ENCODE results near the gene USP34. TPM values are rescaled to one million over a fixed set of nuclear protein-coding genes. Genes with fewer than 3 reads are reported as not detected.
"Not testable (repeated sequence)": the region's sequence is repeated elsewhere in the genome, so short reads cannot be mapped to it uniquely, and the experiment has no call there.

Gene USP34
- total RNA-seq, 1 experiment from 2014 or later: 34.4 TPM

DNA sequence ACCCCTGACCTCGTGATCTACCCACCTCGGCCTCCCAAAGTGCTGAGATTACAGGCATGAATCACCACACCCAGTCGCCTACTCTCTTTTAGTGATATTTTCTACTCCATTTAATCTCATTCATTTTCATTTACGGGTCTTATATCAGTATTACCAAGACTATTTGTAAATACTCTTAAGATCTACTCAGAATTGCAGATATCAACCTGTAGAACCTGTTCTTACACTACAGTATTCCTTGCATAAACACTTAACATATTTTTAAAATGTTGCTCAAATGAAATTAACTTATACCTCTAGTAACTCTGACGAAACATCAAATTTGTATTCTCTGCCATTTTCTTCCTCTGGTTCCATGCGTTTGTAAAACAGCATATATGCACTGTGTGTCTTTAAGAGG lies 229.6 kb downstream of the USP34 start:
- DNase-seq (ENCODE audit: low read depth): no peak
- in situ Hi-C loops (cut with HindIII; ENCODE audit: low pct_unique_long_range_greater_than_20kb, low sequenced_read_pairs): no loop called here

DNA sequence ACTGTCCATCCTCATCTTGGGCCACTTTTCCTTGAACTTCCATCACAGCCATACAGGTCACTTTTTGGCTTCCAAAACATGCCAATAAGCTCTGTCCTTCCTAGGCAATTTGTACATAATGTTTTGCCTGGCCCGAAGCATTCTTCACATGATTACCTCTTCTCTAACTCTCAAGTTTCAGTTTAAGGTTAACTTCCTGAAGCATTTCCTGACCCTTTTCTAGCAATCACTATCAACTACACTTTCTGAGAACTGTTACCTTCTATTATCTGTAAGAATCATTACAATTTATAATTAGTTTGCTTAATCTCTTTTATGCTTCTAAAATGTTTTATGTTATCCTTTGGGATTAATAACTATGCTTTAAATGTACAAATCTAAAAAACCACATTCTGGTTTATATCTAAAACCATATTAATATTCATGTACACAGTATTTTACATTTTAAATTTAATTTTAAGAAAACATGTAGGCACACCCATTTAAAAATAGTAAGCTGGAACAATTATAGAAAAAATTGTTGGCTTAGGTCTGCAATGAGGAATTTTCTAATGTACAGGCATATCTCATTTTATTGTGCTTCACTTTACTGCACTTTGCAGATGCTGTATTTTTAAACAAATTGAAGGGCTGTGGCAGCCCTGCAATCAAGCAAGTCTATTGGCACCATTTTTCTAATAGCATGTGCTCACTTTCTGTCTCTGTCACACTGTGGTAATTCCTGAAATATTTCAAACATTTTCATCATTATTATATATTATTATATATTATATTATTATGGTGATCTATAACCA lies 232.5 kb downstream of the USP34 start:
- in situ Hi-C loops (cut with HindIII; ENCODE audit: low pct_unique_long_range_greater_than_20kb, low sequenced_read_pairs): no loop called here
- no peak for DNase-seq (ENCODE audit: low read depth)

DNA sequence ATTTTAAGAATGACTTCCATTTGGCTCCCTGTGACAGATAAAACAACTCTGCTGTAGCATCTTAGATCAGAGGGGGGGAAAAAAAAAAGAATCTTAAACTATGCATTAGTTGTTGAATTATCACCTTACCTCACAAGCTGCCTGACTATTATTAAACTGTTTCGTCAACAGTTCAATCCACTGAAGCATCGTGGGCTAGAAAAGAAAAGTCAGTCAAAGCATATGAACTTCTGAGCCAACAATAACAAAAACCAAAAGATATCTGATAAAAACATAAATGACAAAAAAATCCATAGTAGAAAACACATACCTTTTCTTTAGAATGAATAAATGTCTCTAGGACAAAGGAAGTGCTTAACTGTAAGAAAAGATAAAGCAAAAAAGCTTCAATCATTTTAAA lies 235.2 kb downstream of the USP34 start:
- in situ Hi-C loops (cut with HindIII; ENCODE audit: low pct_unique_long_range_greater_than_20kb, low sequenced_read_pairs): no loop called here
- DNase-seq (ENCODE audit: low read depth): no peak

DNA sequence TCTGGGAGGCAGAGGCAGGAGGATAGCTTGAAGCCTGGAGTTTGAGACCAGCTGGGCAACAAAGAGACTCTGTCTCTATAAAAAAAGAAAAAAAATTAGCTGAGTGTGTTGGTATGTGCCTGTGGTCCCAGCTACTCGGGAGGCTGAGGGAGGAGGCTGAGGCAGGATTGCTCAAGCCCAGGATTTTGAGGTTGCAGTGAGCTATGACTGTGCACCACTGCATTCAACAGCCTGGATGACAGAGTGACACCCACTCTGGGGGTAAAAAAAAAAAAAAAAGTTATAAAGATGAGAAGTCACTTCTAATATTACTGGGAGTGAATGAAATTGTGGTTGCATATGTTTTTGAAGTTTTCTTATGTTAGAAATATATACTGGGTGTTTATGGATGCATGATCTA lies 237.3 kb downstream of the USP34 start:
- DNase-seq (ENCODE audit: low read depth): no peak
- in situ Hi-C loops (cut with HindIII; ENCODE audit: low pct_unique_long_range_greater_than_20kb, low sequenced_read_pairs): no loop called here

GRCh38 chr2:61229936-61230335 lies 241.0 kb downstream of the USP34 start:
- in situ Hi-C loops (cut with HindIII; ENCODE audit: low pct_unique_long_range_greater_than_20kb, low sequenced_read_pairs): no loop called here
- DNase-seq (ENCODE audit: low read depth): no peak

GRCh38 chr2:61222567-61222966 lies 248.3 kb downstream of the USP34 start:
- in situ Hi-C loops (cut with HindIII; ENCODE audit: low pct_unique_long_range_greater_than_20kb, low sequenced_read_pairs): no loop called here
- no peak for DNase-seq (ENCODE audit: low read depth)

- in situ Hi-C loops (cut with HindIII; ENCODE audit: low pct_unique_long_range_greater_than_20kb, low sequenced_read_pairs): no loop called here
- no peak for DNase-seq (ENCODE audit: low read depth)
These were observed 249.1 kb downstream of the USP34 start for GRCh38 chr2:61221819-61222218.

DNA sequence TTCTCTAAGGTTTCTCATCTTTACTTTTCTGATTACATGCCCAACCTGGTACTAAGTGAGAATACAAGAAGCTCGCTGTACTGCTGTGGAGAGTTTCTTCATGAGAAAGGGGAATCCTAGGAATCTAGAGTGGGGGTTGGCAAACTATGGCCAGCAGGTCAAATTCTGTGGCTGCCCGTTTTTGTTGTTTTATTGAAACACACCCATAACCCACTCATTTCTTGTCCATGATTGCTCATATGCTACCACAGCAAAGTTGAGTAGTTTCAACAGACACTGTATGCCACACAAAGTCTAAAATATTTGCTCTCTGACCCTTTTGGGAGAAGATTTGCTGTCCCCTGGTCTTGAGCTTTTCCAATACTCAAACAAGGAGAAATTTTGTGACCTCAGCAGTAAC lies 250.1 kb downstream of the USP34 start:
- in situ Hi-C loops (cut with HindIII; ENCODE audit: low pct_unique_long_range_greater_than_20kb, low sequenced_read_pairs): no loop called here
- no peak for DNase-seq (ENCODE audit: low read depth)

DNA sequence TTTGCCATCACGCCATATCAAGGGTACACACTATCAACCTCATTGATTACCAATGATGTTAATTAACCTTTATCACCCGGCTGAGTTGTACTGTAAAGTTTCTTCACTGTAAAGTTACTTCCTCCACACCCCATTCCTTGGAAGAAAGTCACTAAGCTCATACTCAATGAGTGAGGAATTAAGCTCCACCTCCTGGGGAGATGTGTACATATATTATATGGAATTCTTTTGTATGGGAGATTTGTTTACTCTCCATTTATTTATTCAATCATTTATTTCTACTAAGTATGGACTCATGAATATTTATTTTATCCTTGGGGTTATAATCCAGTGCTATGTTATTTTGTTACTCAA lies 252.1 kb downstream of the USP34 start:
- DNase-seq (ENCODE audit: low read depth): no peak
- in situ Hi-C loops (cut with HindIII; ENCODE audit: low pct_unique_long_range_greater_than_20kb, low sequenced_read_pairs): no loop called here

GRCh38 chr2:61218076-61218816 lies 252.6 kb downstream of the USP34 start:
- in situ Hi-C loops (cut with HindIII; ENCODE audit: low pct_unique_long_range_greater_than_20kb, low sequenced_read_pairs): no loop called here
- DNase-seq (ENCODE audit: low read depth): no peak

DNA sequence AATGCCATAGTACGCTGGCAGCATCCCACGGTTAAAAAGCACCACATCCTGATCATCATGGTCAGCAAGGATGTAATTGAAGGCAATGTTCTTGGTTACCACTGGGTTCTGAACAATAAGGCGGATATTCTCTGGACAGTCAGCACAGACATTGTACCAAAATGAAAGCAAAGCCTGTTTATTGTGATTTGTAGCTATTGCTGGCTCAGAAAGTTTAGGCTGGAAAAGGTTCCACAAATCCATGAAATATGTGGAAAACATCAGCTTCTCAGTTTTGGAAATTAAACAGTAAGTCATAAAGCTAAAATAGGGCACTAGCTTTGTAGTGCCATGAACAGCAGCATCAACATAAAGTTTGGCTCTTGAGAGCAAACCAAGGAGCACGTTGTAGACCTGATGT lies 256.7 kb downstream of the USP34 start:
- no peak for DNase-seq (ENCODE audit: low read depth)
- in situ Hi-C loops (cut with HindIII; ENCODE audit: low pct_unique_long_range_greater_than_20kb, low sequenced_read_pairs): no loop called here

DNA sequence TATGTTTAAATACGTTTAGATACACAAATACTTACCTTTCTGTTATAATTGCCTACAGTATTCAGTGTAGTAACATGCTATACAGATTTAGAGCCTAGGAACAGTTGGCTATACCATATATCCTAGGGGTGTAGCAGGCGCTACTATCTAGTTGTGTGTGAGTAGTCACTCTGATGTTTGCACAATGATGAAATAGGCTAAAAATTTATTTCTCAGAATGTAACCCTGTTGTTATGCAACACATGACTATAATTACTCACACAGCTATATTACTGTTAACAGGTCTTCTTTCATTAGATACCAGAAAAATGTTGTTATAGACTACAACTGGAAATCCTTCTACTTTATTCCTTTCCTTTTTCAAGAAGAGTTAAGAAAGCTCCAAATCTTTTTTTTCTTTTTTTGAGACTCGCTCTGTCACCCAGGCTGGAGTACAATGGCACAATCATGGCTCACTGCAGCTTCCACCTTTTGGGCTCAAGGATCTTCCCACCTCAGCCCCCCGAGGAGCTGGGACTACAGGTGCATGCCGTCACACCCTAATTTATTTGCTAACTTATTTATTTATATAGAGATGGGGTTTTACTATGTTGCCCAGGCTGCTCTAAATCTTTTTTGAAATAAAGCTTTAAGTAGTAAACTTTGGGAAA lies 260.4 kb downstream of the USP34 start:
- DNase-seq (ENCODE audit: low read depth): no peak
- in situ Hi-C loops (cut with HindIII; ENCODE audit: low pct_unique_long_range_greater_than_20kb, low sequenced_read_pairs): no loop called here

DNA sequence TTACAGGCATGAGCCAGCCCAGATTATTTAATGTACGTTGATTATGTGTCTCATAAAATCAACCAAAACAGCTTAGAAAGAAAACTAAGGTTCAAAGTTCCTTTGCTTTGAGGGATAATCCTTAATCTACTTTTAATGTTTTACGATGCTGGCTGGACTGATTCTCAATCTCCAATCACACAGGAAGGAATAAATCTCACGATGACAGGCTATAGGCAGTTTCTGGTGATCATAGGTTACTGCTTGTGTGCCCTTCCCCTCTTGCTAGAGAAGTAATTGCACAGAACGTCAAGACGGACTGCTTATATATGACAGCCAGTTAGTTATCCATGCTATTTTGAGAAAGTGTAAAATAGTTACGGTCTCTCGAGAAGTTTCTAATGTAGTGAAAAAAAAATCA lies 265.8 kb downstream of the USP34 start:
- in situ Hi-C loops (cut with HindIII; ENCODE audit: low pct_unique_long_range_greater_than_20kb, low sequenced_read_pairs): no loop called here
- DNase-seq (ENCODE audit: low read depth): no peak

- in situ Hi-C loops (cut with HindIII; ENCODE audit: low pct_unique_long_range_greater_than_20kb, low sequenced_read_pairs): no loop called here
These were observed 274.2 kb downstream of the USP34 start for GRCh38 chr2:61196671-61197070.

DNA sequence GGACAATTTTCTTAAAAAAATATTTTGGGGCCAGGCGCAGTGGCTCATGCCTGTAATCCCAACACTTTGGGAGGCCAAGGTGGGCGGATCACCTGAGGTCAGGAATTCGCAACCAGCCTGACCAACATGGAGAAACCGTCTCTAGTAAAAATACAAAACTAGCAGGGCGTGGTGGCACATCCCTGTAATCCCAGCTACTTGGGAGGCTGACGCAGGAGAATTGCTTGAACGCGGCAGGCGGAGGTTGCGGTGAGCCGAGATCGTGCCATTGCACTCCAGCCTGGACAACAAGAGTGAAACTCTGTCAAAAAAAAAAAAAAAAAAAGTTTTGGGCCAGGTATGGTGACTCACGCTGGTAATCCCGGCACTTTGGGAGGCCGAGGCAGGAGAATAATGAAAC lies 276.2 kb downstream of the USP34 start:
- DNase-seq (ENCODE audit: low read depth); in situ Hi-C loops (cut with HindIII; ENCODE audit: low pct_unique_long_range_greater_than_20kb, low sequenced_read_pairs): not testable (repeated sequence)

More at GRCh38 chr2:61196671-61197070, 274.2 kb downstream of the USP34 start:
- DNase-seq (ENCODE audit: low read depth): no peak

DNA sequence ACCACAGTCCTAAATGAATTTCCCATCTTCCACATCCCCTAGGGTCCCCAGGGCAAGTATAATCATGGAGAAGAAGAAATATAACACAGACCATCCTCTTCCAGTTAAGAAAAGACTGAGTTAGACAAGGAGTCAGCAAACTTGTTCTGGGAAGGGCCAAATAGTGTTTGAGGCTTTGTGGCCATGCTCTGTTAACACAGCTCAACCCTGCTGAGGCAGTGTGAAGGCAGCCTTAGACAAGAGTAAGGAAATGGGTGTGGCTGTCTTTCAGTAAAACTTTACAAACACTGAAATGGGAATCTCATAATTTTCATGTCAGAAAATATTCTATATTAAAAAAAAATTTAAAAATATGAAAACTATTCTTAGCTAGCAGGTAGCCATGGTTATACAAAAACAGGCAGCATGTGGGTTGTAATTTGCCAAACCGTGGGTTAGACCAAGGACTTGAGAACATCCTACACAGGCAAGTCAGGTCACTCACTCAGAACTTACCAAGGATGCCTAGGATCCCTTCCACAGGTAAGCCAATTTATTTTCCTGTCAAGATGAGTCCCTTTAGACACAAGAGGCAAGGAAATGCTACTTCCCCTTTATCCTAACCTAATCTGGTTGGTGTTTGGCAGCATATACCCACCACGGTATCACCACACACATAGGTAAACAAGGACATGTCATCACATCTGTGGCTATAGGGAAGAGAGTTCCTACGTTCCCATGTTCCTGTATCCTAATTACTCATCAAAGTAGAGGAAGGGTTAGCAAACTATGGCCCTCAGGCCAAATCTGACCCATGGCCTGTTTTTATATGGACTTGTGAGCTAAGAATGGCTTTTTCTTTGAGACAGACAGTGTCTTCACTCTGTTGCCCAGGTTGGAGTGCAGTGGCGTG lies 277.0 kb downstream of the USP34 start:
- no peak for DNase-seq (ENCODE audit: low read depth)
- in situ Hi-C loops (cut with HindIII; ENCODE audit: low pct_unique_long_range_greater_than_20kb, low sequenced_read_pairs): no loop called here

DNA sequence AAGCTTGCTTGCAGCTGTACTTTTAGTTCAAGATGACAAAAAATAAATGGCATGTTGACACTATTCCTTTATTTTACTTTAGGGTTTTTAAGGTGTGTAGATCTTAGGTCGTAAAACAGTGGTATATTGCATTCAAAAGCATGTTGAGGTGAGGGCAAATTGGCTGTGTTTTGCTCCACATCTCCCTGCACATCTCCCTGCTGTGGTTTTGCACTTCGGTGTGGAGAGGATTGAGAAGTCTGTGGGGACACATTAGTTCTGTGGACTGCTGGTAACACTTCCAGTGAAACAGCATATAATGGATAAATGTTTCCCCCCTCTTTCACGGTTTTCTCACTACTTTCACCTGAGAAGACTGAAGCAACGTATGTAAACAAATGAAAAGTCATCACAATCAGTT lies 283.8 kb downstream of the USP34 start:
- in situ Hi-C loops (cut with HindIII; ENCODE audit: low pct_unique_long_range_greater_than_20kb, low sequenced_read_pairs): no loop called here
- no peak for DNase-seq (ENCODE audit: low read depth)

DNA sequence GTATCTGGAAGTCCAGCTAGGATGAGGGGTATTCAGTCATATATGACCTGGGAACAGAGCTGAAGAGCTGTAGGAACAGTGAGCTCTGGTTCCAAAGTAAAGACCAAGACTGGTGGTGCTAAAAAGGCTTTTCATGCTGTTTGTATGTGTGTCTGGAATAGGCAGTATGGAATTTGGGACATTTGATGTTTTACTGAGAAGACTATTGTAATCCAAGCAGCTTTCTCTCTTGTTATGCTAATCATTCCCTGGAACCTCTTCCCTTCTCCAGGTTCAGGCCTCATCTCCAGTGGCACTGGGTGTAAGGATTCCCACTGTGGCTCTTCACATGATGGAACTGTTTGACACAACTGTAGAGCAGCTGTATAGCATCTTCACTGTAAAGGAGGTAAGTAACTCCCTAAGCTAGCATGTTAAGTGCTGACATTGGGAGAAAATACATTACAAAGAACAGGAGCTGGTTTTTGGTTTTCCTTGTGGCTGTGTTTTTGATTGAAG lies 285.6 kb downstream of the USP34 start:
- in situ Hi-C loops (cut with HindIII; ENCODE audit: low pct_unique_long_range_greater_than_20kb, low sequenced_read_pairs): no loop called here

More for the DNA sequence above, 285.6 kb downstream of the USP34 start:
- no peak for DNase-seq (ENCODE audit: low read depth)

Data from Caki2 (cell line).